Measurements from ENCODE around the gene CDH4. TPM values are rescaled to one million over a fixed set of nuclear protein-coding genes. Genes with fewer than 3 reads are reported as not detected.

Gene CDH4
- total and polyA plus RNA-seq, 8 donors = under 0.01 to 2.2 (median 0.11) TPM; not detected in 2

GRCh38 chr20:61725145-61725544 is 473.1 kb downstream of the CDH4 start:
- Histone ChIP-seq H3K27ac (no peak overlapping the region), H3K36me3 (no peaks in the 10 kb centered on the region), H3K27me3 (peaks cover 0 to 42% (median 10%) of the 10 kb centered on the region in 3 donors), H3K9me3 (no peaks in the 10 kb centered on the region), H3K4me1 (no peaks in the 10 kb centered on the region), H3K4me3 (no peak overlapping the region)
- no peak for DNase-seq
- WGBS, 5 donors = 89 to 96% (median 91%) methylated on average over 8 of the region's 8 CpGs
- intact Hi-C loops (cut with DNase I; ENCODE audit: low total_unique reads) = no loop called here
- no peak for TF ChIP-seq POLR2AphosphoS5 (IDR thresholded peaks at IDR 0.05)
- no peak for TF ChIP-seq POLR2A (IDR thresholded peaks at IDR 0.05)
- TF ChIP-seq CTCF (IDR thresholded peaks at IDR 0.05) = no peak
- TF ChIP-seq EP300 (IDR thresholded peaks at IDR 0.05) = no peak

- H3K27ac ChIP-seq = no peak overlapping the region
- DNase-seq = no peak
- intact Hi-C loops (cut with DNase I; ENCODE audit: low total_unique reads) = no loop called here
- WGBS, 5 donors = 77 to 86% (median 81%) methylated on average over 8 of the region's 8 CpGs
- no peaks in the 10 kb centered on the region for H3K4me1 ChIP-seq
- no peak for TF ChIP-seq CTCF (IDR thresholded peaks at IDR 0.05)
- TF ChIP-seq POLR2A (IDR thresholded peaks at IDR 0.05) = no peak
- no peak for TF ChIP-seq EP300 (IDR thresholded peaks at IDR 0.05)
- no peak for TF ChIP-seq POLR2AphosphoS5 (IDR thresholded peaks at IDR 0.05)
- no peak overlapping the region for H3K4me3 ChIP-seq
- no peaks in the 10 kb centered on the region for H3K9me3 ChIP-seq
- H3K36me3 ChIP-seq = no peaks in the 10 kb centered on the region
- peaks cover 0 to 40% (median 2%) of the 10 kb centered on the region in 3 donors for H3K27me3 ChIP-seq
Observed at GRCh38 chr20:61725966-61726365, 473.9 kb downstream of the CDH4 start.

- Histone ChIP-seq H3K36me3 (no peaks in the 10 kb centered on the region), H3K4me1 (no peaks in the 10 kb centered on the region), H3K27me3 (peaks cover 0 to 41% (median 0%) of the 10 kb centered on the region in 3 donors), H3K9me3 (no peaks in the 10 kb centered on the region), H3K27ac (no peak overlapping the region), H3K4me3 (no peak overlapping the region)
- no peak for TF ChIP-seq CTCF (IDR thresholded peaks at IDR 0.05)
- TF ChIP-seq POLR2AphosphoS5 (IDR thresholded peaks at IDR 0.05) = no peak
- no peak for TF ChIP-seq EP300 (IDR thresholded peaks at IDR 0.05)
- TF ChIP-seq POLR2A (IDR thresholded peaks at IDR 0.05) = no peak
- 85 to 99% (median 93%) methylated on average over 5 of the region's 5 CpGs for WGBS, 5 donors
- DNase-seq = no peak
- intact Hi-C loops (cut with DNase I; ENCODE audit: low total_unique reads) = no loop called here
Observed at GRCh38 chr20:61726979-61727378, 474.9 kb downstream of the CDH4 start.

- H3K4me3 ChIP-seq = no peak overlapping the region
- DNase-seq = no peak
- WGBS, 5 donors = 47 to 92% (median 71%) methylated on average over 2 of the region's 2 CpGs
- H3K9me3 ChIP-seq = no peaks in the 10 kb centered on the region
- TF ChIP-seq EP300 (IDR thresholded peaks at IDR 0.05) (no peak), CTCF (IDR thresholded peaks at IDR 0.05) (no peak), POLR2A (IDR thresholded peaks at IDR 0.05) (no peak), POLR2AphosphoS5 (IDR thresholded peaks at IDR 0.05) (no peak)
- intact Hi-C loops (cut with DNase I; ENCODE audit: low total_unique reads) = no loop called here
- H3K27me3 ChIP-seq = peaks cover 0 to 47% (median 0%) of the 10 kb centered on the region in 3 donors
- no peaks in the 10 kb centered on the region for H3K36me3 ChIP-seq
- no peaks in the 10 kb centered on the region for H3K4me1 ChIP-seq
- H3K27ac ChIP-seq = no peak overlapping the region
Observed at GRCh38 chr20:61727761-61728160, 475.7 kb downstream of the CDH4 start.
